Left lobe of liver (tissue), 2 donors: ENCODE data around the gene EDA. TPM values are rescaled to one million over a fixed set of nuclear protein-coding genes. Genes with fewer than 3 reads are reported as not detected.
A peak's percentile ranks its signal among the peaks of the same experiment; 100 is the strongest.

ENCODE experiments used
- ATAC-seq: fragments of 200-7000 bp; cut with Tn5 transposase; one replicate; pipeline ENCODE4 v1.9.1; 2020; ENCODE audit warnings: mild to moderate bottlenecking, moderate library complexity
- DNase-seq: peaks from one replicate; pipeline ENCODE4 v3.0.0-alpha.2; 2020; ENCODE audit warnings: low spot score
- total RNA-seq: library from RNA; stranded (reverse); gene quantifications from one replicate; pipeline ENCODE4 v1.2.1, GENCODE V29; 2021
- donor health status: DM: no; HTN: no; CAD: no; lungs with moderate emphysema.
- donor health status: DM: no; HTN: yes; CAD: no.

The EDA gene
- 2.5 TPM for total RNA-seq

DNA sequence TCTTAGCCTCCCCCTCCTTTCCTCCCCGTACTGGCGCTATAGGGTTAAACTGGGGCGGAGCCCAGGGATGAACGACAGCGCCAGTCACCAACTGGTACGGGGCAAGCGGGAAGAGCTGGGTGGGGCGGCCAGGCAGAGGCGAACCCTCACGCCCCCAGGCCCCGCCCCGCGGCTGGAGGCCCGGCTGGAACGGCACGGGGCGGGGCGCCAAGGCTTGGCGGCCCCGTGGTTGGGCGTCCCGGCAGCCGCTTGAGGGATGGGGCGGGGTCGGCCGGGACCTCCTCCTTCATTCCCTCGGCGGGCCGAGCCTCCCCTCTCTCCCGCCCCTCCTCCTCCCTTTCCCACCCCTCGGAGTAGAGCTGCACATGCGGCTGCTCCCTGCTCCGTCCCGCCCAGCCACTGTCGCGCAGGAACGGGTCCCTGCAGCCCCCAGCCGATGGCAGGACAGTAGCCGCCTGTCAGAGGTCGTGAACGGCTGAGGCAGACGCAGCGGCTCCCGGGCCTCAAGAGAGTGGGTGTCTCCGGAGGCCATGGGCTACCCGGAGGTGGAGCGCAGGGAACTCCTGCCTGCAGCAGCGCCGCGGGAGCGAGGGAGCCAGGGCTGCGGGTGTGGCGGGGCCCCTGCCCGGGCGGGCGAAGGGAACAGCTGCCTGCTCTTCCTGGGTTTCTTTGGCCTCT lies at the start of gene EDA:
EDA (plus strand) TSS at position 335 of the 678 bp plus-strand sequence.
- peak; percentile 95 for ATAC-seq
- DNase-seq, result peak; percentile 85

DNA sequence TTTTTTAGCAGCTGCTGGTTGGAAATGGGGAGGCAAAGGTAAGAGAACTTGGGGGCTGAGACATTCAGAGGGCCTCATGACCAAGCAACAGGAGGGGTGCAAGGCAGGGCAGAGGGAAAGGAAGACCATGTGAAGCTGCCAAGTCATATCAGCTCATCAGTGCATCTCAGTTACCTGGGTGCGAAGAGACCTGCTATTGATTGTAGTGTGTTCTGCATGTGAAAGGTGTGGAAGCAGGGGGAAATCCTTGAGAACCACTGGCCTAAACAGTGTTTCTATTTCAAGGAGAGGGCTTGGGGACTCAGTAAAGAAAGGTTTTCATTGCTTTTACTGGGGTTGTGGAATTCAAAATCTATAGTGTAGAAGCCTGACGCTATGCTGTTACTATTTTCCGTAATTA lies 47.1 kb upstream of the EDA start:
- DNase-seq (no peak), ATAC-seq (no peak)

DNA sequence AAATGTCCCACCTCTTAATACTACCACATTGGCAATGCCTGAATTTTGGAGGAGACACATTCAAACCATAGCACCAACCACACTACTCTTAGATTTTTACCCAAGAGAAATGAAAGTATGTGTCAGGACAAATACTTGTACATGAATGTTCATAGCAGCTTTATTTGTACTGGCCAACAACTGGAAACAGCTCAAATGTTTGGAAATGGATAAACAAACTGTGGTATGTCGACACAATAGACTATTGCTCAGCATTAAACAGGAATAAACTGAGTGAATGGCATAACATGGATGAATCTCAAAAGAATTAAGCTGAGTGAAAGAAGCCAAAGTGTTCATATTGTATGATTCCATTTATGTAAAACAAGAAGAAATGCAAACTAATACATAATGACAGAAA lies 18.5 kb upstream of the EDA start:
- ATAC-seq, result peak; percentile 75

DNA sequence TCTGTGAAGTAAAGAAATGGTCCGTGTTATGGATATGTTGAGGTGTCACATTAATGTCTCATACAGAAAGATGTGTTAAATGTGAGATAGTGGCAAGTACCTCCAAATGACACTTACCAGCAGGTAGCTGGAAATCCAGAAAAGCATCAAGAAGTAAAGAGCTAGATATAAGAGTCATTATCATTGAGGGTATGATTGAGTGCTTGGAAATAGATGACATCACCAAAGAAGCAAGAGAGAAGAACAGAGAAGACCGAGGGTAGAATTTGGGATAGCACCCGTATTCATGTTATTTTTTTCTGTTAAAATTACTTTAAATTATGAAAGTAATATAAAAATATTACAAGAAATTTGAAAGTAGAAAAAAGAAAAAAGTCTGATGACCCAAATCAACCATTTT lies 15.7 kb upstream of the EDA start:
- ATAC-seq (no peak), DNase-seq (no peak)

More for the DNA sequence above, 18.5 kb upstream of the EDA start:
- DNase-seq, result no peak

DNA sequence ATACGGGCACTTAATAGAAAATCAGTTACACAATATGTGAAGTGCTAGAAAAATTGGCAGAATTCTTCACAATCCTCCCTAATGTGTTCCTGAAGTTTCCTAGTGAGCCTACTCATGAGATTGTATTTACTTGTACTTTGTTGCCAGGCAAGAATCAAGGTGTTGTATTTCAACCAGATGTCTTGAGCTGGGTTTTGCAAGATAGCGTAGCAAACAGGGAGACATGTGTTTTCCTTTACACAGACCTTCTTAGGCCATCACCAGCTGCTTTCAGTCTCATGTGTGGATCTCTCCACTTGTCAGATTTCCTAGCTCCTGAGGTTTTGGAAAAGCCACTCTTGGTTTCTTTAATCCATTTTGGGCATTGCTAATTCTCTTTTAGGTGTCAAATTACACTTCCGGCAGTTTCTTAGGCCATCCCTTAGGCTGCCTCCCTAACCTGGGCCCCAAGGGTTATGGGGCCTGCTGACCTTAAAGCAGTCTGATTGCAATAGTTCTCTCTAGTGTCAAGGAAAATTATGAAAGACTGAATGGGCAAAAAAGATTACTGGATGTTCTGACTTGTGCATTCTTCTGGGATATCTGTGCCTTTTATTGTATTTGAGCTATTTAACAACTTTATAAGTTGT lies 12.2 kb upstream of the EDA start:
- no peak for DNase-seq
- no peak for ATAC-seq

DNA sequence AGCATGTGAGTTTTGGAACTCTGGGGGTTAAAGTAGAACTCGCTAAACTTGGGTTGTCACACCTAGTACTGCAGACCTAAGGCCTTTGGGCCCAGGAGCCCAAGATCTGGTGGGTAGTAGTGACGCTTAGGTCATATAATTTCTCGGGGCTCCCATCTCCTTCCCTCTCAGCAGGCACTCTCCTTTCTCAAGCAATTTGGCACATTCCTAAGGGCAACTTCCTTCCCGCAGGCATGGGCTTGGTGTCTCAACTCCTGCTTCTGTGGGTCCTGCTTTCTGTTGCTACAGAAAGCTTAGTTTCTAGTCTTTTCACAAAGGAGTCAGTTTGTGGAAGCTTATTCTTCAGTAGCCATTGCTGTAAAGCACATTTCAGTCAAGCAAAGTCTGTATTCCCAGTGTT lies 10.4 kb upstream of the EDA start:
- DNase-seq (no peak), ATAC-seq (no peak)

DNA sequence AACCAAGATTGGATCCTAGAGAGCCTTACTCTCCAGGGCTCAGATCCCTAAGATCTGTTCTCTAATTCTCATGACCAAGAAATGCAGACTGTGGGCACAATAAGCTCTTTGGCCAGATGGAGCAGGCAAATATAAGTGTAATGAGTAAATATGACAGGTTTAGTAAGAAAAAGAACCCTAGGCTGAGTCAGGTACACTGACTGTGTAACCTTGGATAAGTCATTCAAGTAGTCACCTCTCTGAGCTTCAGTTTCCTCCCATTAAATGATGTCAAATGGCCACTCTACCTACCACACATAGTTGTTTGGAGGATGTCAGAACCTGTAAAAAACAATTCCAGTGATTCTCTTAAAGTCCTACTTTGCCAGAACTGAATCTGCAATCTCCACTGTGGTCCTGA lies 8.3 kb upstream of the EDA start:
- no peak for ATAC-seq
- DNase-seq, result no peak

DNA sequence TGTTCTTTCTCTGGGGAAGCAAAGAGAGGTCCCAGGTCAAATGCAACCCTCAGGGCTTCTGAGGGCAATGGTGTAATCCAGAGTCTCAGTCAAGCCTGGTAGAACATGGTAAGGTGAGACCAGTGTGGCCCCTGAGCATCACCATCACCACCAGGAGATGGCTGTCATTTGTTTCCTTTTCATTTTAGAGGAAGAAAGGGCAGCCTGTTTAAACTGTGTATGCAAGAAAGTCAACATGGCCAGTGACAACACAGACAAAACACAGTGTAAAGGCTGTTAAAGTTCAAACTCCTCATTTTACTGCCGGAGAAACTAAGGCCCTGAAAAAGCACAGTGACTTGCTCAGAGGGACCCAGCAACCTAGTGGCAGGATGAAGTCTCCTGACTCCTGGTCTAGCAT lies 2.0 kb upstream of the EDA start:
- ATAC-seq, result no peak
- no peak for DNase-seq

DNA sequence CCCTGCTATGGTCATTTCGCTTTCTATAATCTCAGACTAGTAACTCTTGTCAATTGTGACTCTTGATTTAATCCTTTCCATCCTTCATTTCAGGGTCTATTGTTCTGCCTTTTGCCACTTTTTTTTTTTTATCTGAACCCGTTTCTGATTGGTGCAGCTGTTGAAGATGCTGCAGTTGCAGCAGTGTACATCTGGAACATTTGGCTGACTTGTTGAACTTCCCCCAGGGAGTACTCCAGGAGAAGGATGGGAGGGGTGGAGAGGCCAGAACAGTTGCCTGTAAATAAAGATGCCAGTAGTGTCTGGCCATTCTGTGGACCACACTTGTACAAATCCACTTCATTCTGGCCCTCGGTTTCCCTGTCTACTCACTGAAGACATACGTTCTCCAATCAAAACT lies 1.0 kb upstream of the EDA start:
- ATAC-seq, result no peak
- DNase-seq, result no peak

DNA sequence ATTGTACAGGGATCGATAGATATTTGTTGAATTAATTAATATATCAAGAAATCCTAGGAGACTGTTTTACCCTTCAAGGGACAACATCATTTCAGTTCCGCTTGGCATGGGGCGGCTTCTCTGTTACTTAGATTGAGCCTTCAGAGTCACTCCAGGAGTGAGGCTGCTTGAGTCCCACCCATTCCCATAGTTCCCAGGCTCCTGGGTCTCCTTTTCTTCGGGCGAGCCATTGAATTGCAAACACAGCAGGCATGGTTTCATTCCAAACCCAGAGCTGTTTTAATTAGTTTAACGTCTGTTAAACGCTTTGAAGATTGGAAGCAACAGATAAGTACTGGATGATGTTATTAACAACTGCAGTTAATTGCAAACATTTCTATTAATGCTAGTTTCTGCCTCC lies 571 bp upstream of the EDA start:
- ATAC-seq (no peak), DNase-seq (no peak)

DNA sequence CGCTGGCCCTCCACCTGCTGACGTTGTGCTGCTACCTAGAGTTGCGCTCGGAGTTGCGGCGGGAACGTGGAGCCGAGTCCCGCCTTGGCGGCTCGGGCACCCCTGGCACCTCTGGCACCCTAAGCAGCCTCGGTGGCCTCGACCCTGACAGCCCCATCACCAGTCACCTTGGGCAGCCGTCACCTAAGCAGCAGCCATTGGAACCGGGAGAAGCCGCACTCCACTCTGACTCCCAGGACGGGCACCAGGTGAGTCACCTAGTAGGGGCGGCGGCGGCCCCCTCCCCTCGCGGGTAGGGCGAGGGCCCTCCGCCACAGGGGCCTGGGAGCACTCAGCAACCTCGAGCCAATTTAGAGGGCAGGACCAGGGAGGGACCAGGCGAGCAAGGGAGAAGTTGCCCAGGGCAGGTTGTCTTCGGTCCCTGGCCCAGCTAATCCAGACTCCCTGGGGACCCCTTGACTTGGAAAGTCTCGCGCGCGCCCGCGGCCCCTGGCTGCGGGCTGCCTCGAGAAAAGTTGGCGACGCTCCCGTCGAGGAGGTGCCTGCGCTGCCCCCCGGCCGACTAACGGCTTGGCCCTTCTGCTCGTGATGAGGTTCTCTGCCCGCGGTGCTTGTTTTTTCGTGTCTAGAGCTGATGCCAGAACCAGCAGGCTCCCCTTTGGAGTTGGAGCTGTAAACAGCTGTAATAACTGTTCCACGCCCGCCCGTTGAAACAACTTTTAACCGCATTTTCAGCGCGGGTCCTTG lies 717 bp downstream of the EDA start:
- DNase-seq (peak; percentile 38), ATAC-seq (peak; percentile 6)

DNA sequence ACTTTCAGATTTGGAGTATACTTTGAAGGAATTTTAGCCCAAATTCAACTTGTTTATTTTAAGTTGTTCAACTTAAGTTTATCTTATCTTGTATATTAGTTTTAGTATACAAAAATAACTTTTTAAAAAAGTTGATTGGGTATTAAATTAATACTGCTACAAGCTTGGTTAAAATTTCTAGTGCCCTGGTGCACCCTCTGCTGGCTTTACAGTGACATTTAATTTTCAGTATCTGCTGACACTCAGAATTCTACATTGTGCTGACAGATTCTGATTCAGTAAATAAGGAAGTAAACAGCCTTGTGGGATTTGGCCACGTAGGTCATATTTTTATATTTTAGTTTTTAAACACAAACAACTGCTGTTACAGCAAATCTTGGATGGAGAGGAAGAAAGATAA lies 2.9 kb downstream of the EDA start:
- ATAC-seq (peak; percentile 37), DNase-seq (no peak)

DNA sequence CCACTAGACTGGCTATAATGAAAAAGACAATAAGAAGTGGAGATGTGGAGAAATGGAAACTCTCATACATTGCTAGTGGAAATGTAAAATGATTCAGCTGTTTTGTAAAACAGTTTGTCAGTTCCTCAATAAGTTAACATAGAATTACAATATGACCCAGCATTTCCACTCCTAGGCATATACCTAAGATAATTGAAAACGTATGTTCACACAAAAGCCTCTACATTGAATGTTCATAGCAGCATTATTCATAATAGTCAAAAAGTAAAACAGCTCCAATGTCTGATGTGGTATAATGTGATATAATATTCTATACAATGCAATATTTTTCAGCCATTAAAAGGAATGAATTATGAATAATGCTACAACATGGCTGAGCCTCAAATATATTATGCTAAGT lies 10.2 kb downstream of the EDA start:
- ATAC-seq (no peak), DNase-seq (no peak)

DNA sequence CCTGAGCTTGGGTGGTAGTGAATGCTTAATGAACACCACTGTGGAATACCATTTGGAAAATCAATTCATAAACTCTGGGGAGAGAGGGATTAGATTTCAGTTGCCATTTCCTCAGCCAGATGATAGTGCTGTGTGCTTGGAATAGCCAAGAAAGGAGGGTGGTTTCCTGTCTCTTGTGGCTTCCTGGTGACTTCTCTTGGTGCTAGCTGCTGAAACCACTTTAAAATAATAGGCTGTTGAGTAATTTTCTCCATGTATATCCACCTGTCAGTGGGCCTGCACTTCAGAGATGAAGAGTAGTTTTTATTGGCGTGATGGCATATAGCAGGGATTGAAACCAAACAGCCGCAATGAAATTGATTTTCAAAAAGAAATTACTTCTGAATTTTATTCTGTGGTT lies 11.8 kb downstream of the EDA start:
- ATAC-seq (no peak), DNase-seq (no peak)

DNA sequence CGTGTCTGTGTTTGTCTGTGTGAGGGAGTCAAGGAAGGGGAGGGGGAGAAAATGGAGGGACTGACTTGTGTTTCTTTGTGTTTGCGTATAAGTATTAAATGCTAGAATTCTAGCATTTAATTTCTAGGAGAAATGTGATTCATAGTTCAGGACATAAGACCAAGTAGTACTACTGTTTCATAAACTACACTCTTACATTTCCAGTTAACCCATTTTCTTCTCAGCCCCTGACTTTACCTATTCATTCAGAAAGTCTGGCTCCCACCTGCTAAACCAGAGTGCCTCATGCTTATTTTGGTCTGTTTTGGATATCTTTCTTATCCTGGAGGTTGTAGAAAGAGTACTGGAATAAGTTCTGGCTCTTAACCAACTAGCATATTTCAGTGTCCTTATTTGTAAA lies 14.2 kb downstream of the EDA start:
- DNase-seq (no peak), ATAC-seq (no peak)

DNA sequence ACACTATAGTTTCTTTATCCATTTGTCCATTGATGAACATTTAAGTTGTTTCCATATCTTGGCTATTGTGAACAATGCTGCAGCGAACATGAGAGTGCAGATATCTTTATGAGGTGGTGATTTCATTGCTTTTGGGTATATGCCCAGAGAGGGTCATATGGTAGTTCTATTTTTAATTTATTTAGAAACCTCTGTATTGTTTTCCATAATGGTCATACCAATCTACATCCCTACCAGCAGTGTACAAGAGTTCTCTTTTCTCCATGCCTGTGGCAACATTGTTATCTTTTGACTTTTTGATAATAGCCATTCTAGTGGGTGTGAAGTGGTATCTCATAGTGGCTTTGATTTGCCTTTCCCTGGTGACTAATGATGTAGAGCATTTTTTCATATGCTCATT lies 48.8 kb downstream of the EDA start:
- DNase-seq, result no peak

DNA sequence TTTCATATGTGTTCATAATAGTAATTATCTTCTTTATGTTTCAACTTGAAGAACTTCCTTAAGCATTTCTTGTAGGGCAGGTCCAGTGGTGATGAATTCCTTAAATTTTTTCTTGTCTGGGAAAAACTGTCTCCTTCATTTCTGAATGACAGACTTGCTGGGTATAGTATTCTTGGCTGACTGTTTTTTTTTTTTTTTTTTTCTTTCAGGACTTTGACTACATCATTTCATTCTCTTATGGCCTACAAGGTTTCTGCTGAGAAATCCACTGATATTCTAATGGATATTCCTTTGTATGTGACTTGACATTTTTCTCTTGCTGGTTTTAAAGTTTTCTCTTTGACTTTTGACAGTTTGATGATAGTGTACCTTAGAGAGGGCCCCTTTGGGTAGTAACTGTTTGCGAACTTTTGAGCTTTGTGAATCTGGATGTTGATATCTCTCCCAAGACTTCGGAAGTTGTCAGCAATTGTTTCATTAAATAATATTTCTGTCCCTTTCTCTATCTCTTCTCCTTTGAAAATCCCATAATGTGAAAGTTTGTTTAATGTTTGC lies 54.2 kb downstream of the EDA start:
- DNase-seq (no peak), ATAC-seq (no peak)

More for the DNA sequence above, 48.8 kb downstream of the EDA start:
- no peak for ATAC-seq

DNA sequence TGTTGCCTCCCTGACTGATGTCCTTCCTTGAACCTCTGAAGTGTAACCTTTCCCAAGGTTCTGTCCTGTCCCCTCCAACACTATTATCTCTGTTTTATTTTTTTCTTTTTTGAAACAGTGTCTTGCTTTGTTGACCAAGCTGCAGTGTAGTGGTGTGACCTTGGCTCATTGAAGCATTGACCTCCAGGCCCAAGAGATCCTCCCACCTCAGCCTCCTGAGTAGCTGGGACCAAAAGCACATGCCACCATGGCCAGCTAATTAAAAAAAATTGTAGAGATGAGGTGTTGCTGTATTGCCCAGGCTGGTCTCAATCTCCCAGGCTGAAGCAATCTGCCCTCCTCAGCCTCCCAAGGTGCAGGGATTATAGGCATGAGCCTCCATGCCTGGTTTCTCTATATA lies 59.0 kb downstream of the EDA start:
- ATAC-seq, result no peak

DNA sequence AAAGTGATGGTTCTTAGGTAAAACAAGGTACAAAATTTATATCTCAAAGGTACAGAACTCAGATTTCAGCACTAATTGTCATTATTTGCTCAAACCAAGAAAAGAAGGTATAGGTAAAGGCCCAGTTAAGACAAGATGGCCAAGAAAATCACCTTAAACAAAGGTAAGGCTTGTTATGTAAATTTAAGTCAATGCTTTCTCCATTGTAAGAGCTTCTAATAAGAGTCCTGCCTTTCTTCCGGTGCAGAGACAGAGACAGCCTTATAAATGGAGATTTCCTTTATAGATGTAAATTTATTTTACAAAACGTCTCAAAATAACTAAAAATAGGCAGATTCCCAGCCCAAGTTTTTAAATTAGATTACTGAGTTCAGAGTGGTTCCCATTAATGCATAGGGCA lies 89.9 kb downstream of the EDA start:
- DNase-seq, result no peak
- ATAC-seq, result no peak

More for the DNA sequence above, 59.0 kb downstream of the EDA start:
- no peak for DNase-seq

DNA sequence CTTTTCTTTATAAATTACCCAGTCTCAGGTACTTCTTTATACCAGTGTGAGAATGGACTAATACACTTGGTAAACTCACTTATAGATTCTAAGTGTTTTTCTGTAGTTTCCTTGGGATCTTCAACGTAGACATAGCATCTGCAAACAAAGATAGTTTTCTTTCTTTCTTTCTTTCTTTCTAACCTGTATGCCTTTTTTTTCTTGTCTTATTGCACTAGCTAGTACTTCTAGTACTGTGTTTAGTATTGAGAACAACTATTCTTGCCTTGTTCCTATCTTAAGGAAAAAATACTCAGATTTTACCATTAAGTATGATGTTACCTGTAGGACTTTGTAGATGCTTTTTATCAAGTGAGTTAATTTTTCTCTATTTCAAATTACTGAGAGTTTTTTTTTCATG lies 102.2 kb downstream of the EDA start:
- DNase-seq, result no peak
- no peak for ATAC-seq

DNA sequence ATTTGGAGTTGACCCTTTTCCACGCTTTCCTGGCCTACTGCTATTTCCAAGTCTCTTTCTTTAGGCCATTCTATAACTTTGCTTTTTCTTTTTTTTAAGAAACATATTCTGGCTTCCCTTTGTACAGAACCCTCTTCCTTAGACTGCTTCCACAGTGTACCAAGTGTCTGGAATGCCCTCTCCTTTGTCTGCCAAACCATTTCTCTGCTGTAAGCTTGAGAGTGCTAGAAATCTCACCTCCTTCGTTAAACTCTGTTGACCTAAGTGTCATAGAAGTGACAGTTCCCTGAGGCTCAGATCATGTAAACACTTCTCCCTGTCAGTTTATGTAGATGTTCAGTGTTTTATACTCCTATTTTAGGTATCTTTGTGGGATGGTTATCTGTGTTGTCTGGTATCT lies 108.4 kb downstream of the EDA start:
- ATAC-seq, result no peak
- no peak for DNase-seq

DNA sequence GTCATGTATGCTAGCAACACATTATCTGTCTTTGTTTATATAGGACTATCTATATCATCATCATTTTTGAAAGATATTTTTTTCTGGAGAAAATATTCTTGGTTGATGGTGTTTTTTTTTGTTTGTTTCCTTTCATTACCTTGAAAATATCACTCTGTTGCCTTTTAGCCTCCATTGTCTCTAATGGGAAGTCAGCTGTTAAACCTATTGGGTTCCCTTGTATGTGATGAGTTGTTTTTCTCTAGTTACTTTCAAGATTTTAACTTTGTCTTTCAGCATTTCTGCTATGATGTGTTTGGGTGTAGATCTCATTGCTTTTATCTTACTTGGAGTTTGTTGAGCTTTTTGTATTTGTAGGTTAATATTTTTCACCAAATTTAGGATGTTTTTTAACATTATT lies 124.4 kb downstream of the EDA start:
- ATAC-seq (no peak), DNase-seq (no peak)
